ENCODE data around the gene SNX32. TPM values are rescaled to one million over a fixed set of nuclear protein-coding genes. Genes with fewer than 3 reads are reported as not detected.

The SNX32 gene
- total and polyA plus RNA-seq, 2 of the 13 experiments (the other 11 are each of a cell fraction or from before 2014, with no cell fraction given): 0.09 to 0.34 TPM

GRCh38 chr11:65897020-65897471, 63.3 kb downstream of the SNX32 start:
- Histone ChIP-seq H3K27ac (ENCODE audit: extremely low read length, insufficient read depth, low read length) (no peak overlapping the region), H3K36me3 (replicated peaks in 1 of 2; ENCODE audit: control insufficient read depth in 1 of 2, insufficient read depth in 2 of 2, low read length in 2 of 2) (peaks cover 8 to 18% of the 10 kb centered on the region in 2 experiments; a peak in 4 of 5 replicates), H3K4me3 (replicated peaks in 1 of 3; ENCODE audit: insufficient read depth in 1 of 3, low read depth in 2 of 3, low read length in 3 of 3) (no peak overlapping the region), H3K27me3 (ENCODE audit: control insufficient read depth in 1 of 2, insufficient read depth in 2 of 2, low read length in 2 of 2) (no peaks in the 10 kb centered on the region; a peak in 1 of 5 replicates), H3K4me2 (ENCODE audit: low read depth, low read length) (no peak overlapping the region), H3K9ac (ENCODE audit: insufficient read depth, low read depth, low read length) (no peak overlapping the region), H4K20me1 (ENCODE audit: insufficient read depth, low read length) (no peaks in the 10 kb centered on the region), H3K4me1 (ENCODE audit: insufficient read depth, low read length) (peaks cover 53% of the 10 kb centered on the region), H3K79me2 (ENCODE audit: insufficient read depth, low read length) (peaks cover 32% of the 10 kb centered on the region), H3K9me3 (ENCODE audit: low read length) (no peaks in the 10 kb centered on the region), H2AFZ (ENCODE audit: low read length) (no peak overlapping the region)
- no TSS peak for BruUV-seq (replicated peaks)
- 96% methylated on average over 4 of the region's 4 CpGs for WGBS (ENCODE audit: low lambda C conversion rate)
- CTCF ChIA-PET (ENCODE audit: low intra/inter-chr PET ratio, low total read pairs): no interaction called here
- in situ Hi-C loops (cut with HindIII; ENCODE audit: extremely low pct_ligation_motif_present, low pct_unique_long_range_greater_than_20kb): no loop called here
- no peak for FAIRE-seq
- no peak for DNase-seq (ENCODE audit: low spot score)
- TF ChIP-seq ZNF768 (CRISPR knock-in tag; IDR thresholded peaks at IDR 0.05) (peak; percentile 72), HDAC2 (CRISPR knock-in tag; IDR thresholded peaks at IDR 0.05) (no peak)
- ATAC-seq: no peak
- intact Hi-C loops (cut with micrococcal nuclease; ENCODE audit: unreplicated experiment): no loop called here
- POLR2A ChIA-PET: interaction anchor here (0.6 to 1.4 kb wide), 3 partner anchors 9 to 43 kb away, joined by 3 to 8 read pairs (median 3); partner anchors contain the start of gene FIBP

GRCh38 chr11:65898656-65899355, 65.0 kb downstream of the SNX32 start:
- no peak overlapping the region for H2AFZ ChIP-seq (ENCODE audit: low read length)
- ATAC-seq (no peak), FAIRE-seq (no peak)

More at GRCh38 chr11:65898656-65899355, 65.0 kb downstream of the SNX32 start:
- Histone ChIP-seq H4K20me1 (ENCODE audit: insufficient read depth, low read length) (no peaks in the 10 kb centered on the region), H3K27ac (ENCODE audit: extremely low read length, insufficient read depth, low read length) (peak overlapping the region; percentile 66), H3K9me3 (ENCODE audit: low read length) (no peaks in the 10 kb centered on the region), H3K4me3 (replicated peaks in 1 of 3; ENCODE audit: insufficient read depth in 1 of 3, low read depth in 2 of 3, low read length in 3 of 3) (peak overlapping the region; percentile 84 to 89 (median 89)), H3K79me2 (ENCODE audit: insufficient read depth, low read length) (peaks cover 32% of the 10 kb centered on the region), H3K9ac (ENCODE audit: insufficient read depth, low read depth, low read length) (peak overlapping the region; percentile 88), H3K4me2 (ENCODE audit: low read depth, low read length) (peak overlapping the region; percentile 93), H3K27me3 (ENCODE audit: control insufficient read depth in 1 of 2, insufficient read depth in 2 of 2, low read length in 2 of 2) (no peaks in the 10 kb centered on the region; a peak in 1 of 5 replicates), H3K36me3 (replicated peaks in 1 of 2; ENCODE audit: control insufficient read depth in 1 of 2, insufficient read depth in 2 of 2, low read length in 2 of 2) (peaks cover 8 to 16% of the 10 kb centered on the region in 2 experiments; a peak in 4 of 5 replicates), H3K4me1 (ENCODE audit: insufficient read depth, low read length) (peaks cover 54% of the 10 kb centered on the region)
- DNase-seq (ENCODE audit: low spot score): no peak
- WGBS (ENCODE audit: low lambda C conversion rate): 8% methylated on average over 12 of the region's 28 CpGs
- in situ Hi-C loops (cut with HindIII; ENCODE audit: extremely low pct_ligation_motif_present, low pct_unique_long_range_greater_than_20kb) (no loop called here), intact Hi-C loops (cut with micrococcal nuclease; ENCODE audit: unreplicated experiment) (no loop called here)
- POLR2A ChIA-PET: interaction anchor here (0.8 to 6.2 kb wide), 6 partner anchors 8 to 186 kb away, joined by 4 to 95 read pairs (median 8); partner anchors contain the start of genes CCDC85B, FIBP and KAT5
- CTCF ChIA-PET (ENCODE audit: low intra/inter-chr PET ratio, low total read pairs): interaction anchor here (1.2 kb wide), 1 partner anchor 11 kb away, joined by 3 read pairs; the partner anchor contains the start of gene FIBP
- TF ChIP-seq ZNF761 (CRISPR knock-in tag; conservative IDR thresholded peaks at IDR 0.05) (0 out of 2 replicates have a peak, but pooled peaks have one; percentile 29), MXI1 (IDR thresholded peaks at IDR 0.05; ENCODE audit: borderline replicate concordance, low read depth, low read length) (no peak), ATF1 (CRISPR knock-in tag; IDR thresholded peaks at IDR 0.05) (0 out of 2 replicates have a peak, but pooled peaks have one; percentile 21), IKZF1 (IDR thresholded peaks at IDR 0.05) (no peak), ELF1 (CRISPR knock-in tag; IDR thresholded peaks at IDR 0.05) (peak; percentile 61; the same call in 1 of the 2 replicates), ZNF766 (CRISPR knock-in tag; IDR thresholded peaks at IDR 0.05; ENCODE audit: borderline replicate concordance) (0 out of 2 replicates have a peak, but pooled peaks have one; percentile 38), ZNF816 (CRISPR knock-in tag; IDR thresholded peaks at IDR 0.05; ENCODE audit: borderline replicate concordance) (peak; percentile 74; the same call in 1 of the 2 replicates), SP2 (CRISPR knock-in tag; IDR thresholded peaks at IDR 0.05) (0 out of 2 replicates have a peak, but pooled peaks have one; percentile 40), PHF21A (CRISPR knock-in tag; IDR thresholded peaks at IDR 0.05) (peak; percentile 12; the same call in 1 of the 2 replicates), HNRNPK (IDR thresholded peaks at IDR 0.05; ENCODE audit: low read depth, low read length, poor library complexity, severe bottlenecking) (peak; percentile 45), CEBPG (CRISPR knock-in tag; IDR thresholded peaks at IDR 0.05) (0 out of 2 replicates have a peak, but pooled peaks have one; percentile 25), GTF2F1 (IDR thresholded peaks at IDR 0.05; ENCODE audit: low read length) (no peak)
- BruUV-seq (replicated peaks): TSS peak; percentile 54
